SK-N-SH treated with all-trans-retinoic acid at 6 μM for 48 hours (cell line): ENCODE measurements around the gene PSMG4.

Source experiments
- ATAC-seq: fragments of 200-7000 bp; cut with Tn5 transposase; 3 replicates; pipeline ENCODE4 v1.9.1; 2020; ENCODE audit warnings: mild to moderate bottlenecking, moderate library complexity
- ARNTL ChIP-seq: fragments of 450-650 bp; formaldehyde crosslinking; IDR thresholded peaks from 2 replicates; pipeline ENCODE4 v1.5.0; 2020; ENCODE audit warnings: low read depth, mild to moderate bottlenecking, moderate library complexity, borderline replicate concordance
- BACH2 ChIP-seq: fragments of 250-450 bp; sonication (Bioruptor Pico); IDR thresholded peaks from 2 replicates; pipeline ENCODE4 v1.9.0; 2021; ENCODE audit warnings: mild to moderate bottlenecking, borderline replicate concordance
- CREB5 ChIP-seq: fragments of 250-450 bp; sonication (Bioruptor Pico); IDR thresholded peaks from 2 replicates; pipeline ENCODE4 v1.5.1; 2020; ENCODE audit warnings: low read depth, mild to moderate bottlenecking, moderate library complexity
- CSDC2 ChIP-seq: fragments of 250-450 bp; sonication (Bioruptor Pico); IDR thresholded peaks from 2 replicates; pipeline ENCODE4 v1.5.0; 2020; ENCODE audit warnings: mild to moderate bottlenecking, moderate library complexity
- CSRNP3 ChIP-seq: fragments of 250-450 bp; sonication (Bioruptor Pico); IDR thresholded peaks from 2 replicates; pipeline ENCODE4 v1.5.1; 2021; ENCODE audit warnings: mild to moderate bottlenecking, moderate library complexity
- ESRRG ChIP-seq: fragments of 250-450 bp; sonication (Bioruptor Pico); IDR thresholded peaks from 2 replicates; pipeline ENCODE4 v1.6.1; 2021; ENCODE audit warnings: mild to moderate bottlenecking
- ISL1 ChIP-seq: fragments of 250-450 bp; sonication (Bioruptor Pico); IDR thresholded peaks from 2 replicates; pipeline ENCODE4 v2.1.2; 2022; ENCODE audit warnings: mild to moderate bottlenecking, moderate library complexity
- POU6F1 ChIP-seq: fragments of 250-450 bp; sonication (Bioruptor Pico); IDR thresholded peaks from 2 replicates; pipeline ENCODE4 v1.8.0; 2021; ENCODE audit warnings: low read depth, mild to moderate bottlenecking, moderate library complexity, borderline replicate concordance
- PPARA ChIP-seq: fragments of 250-450 bp; sonication (Bioruptor Pico); IDR thresholded peaks from 2 replicates; pipeline ENCODE4 v1.5.0; 2020; ENCODE audit warnings: mild to moderate bottlenecking, borderline replicate concordance
- RARB ChIP-seq: fragments of 250-450 bp; sonication (Bioruptor Pico); IDR thresholded peaks from 2 replicates; pipeline ENCODE4 v1.8.0; 2021; ENCODE audit warnings: mild to moderate bottlenecking, moderate library complexity
- SNAI2 ChIP-seq: fragments of 250-450 bp; sonication (Bioruptor Pico); IDR thresholded peaks from 2 replicates; pipeline ENCODE4 v1.5.0; 2020; ENCODE audit warnings: mild to moderate bottlenecking, moderate library complexity
- TCF4 ChIP-seq: fragments of 250-450 bp; sonication (Bioruptor Pico); IDR thresholded peaks from 2 replicates; pipeline ENCODE4 v1.8.0; 2021; ENCODE audit warnings: mild to moderate bottlenecking, moderate library complexity, borderline replicate concordance
- TOX ChIP-seq: fragments of 250-450 bp; sonication (Bioruptor Pico); IDR thresholded peaks from 2 replicates; pipeline ENCODE4 v1.8.0; 2021; ENCODE audit warnings: mild to moderate bottlenecking, moderate library complexity, borderline replicate concordance
- TSHZ2 ChIP-seq: fragments of 250-450 bp; sonication (Bioruptor Pico); IDR thresholded peaks from 2 replicates; pipeline ENCODE4 v1.5.0; 2020; ENCODE audit warnings: mild to moderate bottlenecking, moderate library complexity
- ZC3H10 ChIP-seq: fragments of 250-450 bp; sonication (Bioruptor Pico); IDR thresholded peaks from 2 replicates; pipeline ENCODE4 v1.5.1; 2021; ENCODE audit warnings: mild to moderate bottlenecking, moderate library complexity
- ZFP3 ChIP-seq: fragments of 250-450 bp; sonication (Bioruptor Pico); IDR thresholded peaks from 2 replicates; pipeline ENCODE4 v1.5.0; 2020; ENCODE audit warnings: mild to moderate bottlenecking, moderate library complexity
- ZNF565 ChIP-seq: fragments of 450-650 bp; formaldehyde crosslinking; conservative IDR thresholded peaks from 2 replicates; pipeline ENCODE4 v1.5.0; 2020; ENCODE audit warnings: low read depth, mild to moderate bottlenecking, moderate library complexity
- ZNF70 ChIP-seq: fragments of 450-650 bp; formaldehyde crosslinking; IDR thresholded peaks from 2 replicates; pipeline ENCODE4 v1.5.0; 2020; ENCODE audit warnings: mild to moderate bottlenecking, moderate library complexity

The PSMG4 gene

GRCh38 chr6:3307436-3307835 lies 48.7 kb downstream of the PSMG4 start:
- no peak for TF ChIP-seq ESRRG (CRISPR knock-in tag)
- TF ChIP-seq ISL1 (CRISPR knock-in tag) = no peak
- TF ChIP-seq ZFP3 = no peak
- TF ChIP-seq TCF4 (CRISPR knock-in tag) = no peak
- no peak for TF ChIP-seq CREB5 (CRISPR knock-in tag)
- TF ChIP-seq BACH2 = no peak
- TF ChIP-seq TOX (CRISPR knock-in tag) = no peak
- no peak for TF ChIP-seq RARB (CRISPR knock-in tag)
- TF ChIP-seq ZC3H10 (CRISPR knock-in tag) = no peak
- no peak for TF ChIP-seq PPARA
- no peak for TF ChIP-seq TSHZ2 (CRISPR knock-in tag)
- no peak for TF ChIP-seq ARNTL
- no peak for TF ChIP-seq SNAI2
- no peak for TF ChIP-seq ZNF565 (CRISPR knock-in tag)
- TF ChIP-seq ZNF70 (CRISPR knock-in tag) = no peak
- no peak for TF ChIP-seq POU6F1
- ATAC-seq = no peak

- TF ChIP-seq CSDC2 (CRISPR knock-in tag) = no peak
- no peak for TF ChIP-seq ZFP3
- no peak for TF ChIP-seq POU6F1
- TF ChIP-seq ARNTL = no peak
Observed at GRCh38 chr6:3308106-3308505, 49.4 kb downstream of the PSMG4 start.

GRCh38 chr6:3309391-3310050 lies 50.8 kb downstream of the PSMG4 start:
- ATAC-seq = no peak
- TF ChIP-seq TCF4 (CRISPR knock-in tag) (no peak), ZNF70 (CRISPR knock-in tag) (no peak), CSRNP3 (no peak), BACH2 (no peak)

More at GRCh38 chr6:3308106-3308505, 49.4 kb downstream of the PSMG4 start:
- no peak for ATAC-seq

GRCh38 chr6:3310051-3310448 lies 51.3 kb downstream of the PSMG4 start:
- no peak for TF ChIP-seq TOX (CRISPR knock-in tag)
- ATAC-seq = no peak

GRCh38 chr6:3310703-3311102 lies 52.0 kb downstream of the PSMG4 start:
- no peak for ATAC-seq
- TF ChIP-seq SNAI2 (no peak), ZC3H10 (CRISPR knock-in tag) (no peak), TSHZ2 (CRISPR knock-in tag) (no peak), ZNF565 (CRISPR knock-in tag) (no peak), TCF4 (CRISPR knock-in tag) (no peak), ZFP3 (no peak), PPARA (no peak)
- TF ChIP-seq, all 23 proteins: peak for 0
